Thyroid gland (tissue), 4 donors: ENCODE measurements around the gene ZC3H15. TPM values are rescaled to one million over a fixed set of nuclear protein-coding genes. Genes with fewer than 3 reads are reported as not detected.

Experiments used
- DNase-seq, 2 donors: peaks; one replicate each; pipeline ENCODE4 v3.0.0-alpha.2; 2019
- H3K27ac ChIP-seq, 3 donors: fragments of 200-600 bp; sonication (generic); 1 replicate in 2 of 3; 2 replicates in 1 of 3; pipeline ENCODE4 v1.5.1; 2016 to 2019; ENCODE audit warnings: mild to moderate bottlenecking in 1 of 3, moderate library complexity in 1 of 3
- H3K27me3 ChIP-seq: fragments of 200-600 bp; sonication (generic); one replicate; pipeline ENCODE4 v1.5.1; 2019
- H3K36me3 ChIP-seq, 2 donors: fragments of 200-600 bp; sonication (generic); one replicate each; pipeline ENCODE4 v1.5.1; 2016 to 2019
- H3K4me1 ChIP-seq, 2 donors: fragments of 200-600 bp; sonication (generic); one replicate each; pipeline ENCODE4 v1.5.1; 2017 to 2019
- H3K4me3 ChIP-seq, 3 donors: fragments of 200-600 bp; sonication (generic); replicated peaks in 1 of 3; 1 replicate in 2 of 3; 2 replicates in 1 of 3; pipeline ENCODE4 v1.5.1; 2016; ENCODE audit warnings: mild to moderate bottlenecking in 1 of 3
- H3K9me3 ChIP-seq: fragments of 200-600 bp; sonication (generic); one replicate; pipeline ENCODE4 v1.5.1; 2017
- POLR2A ChIP-seq, 2 donors: fragments of 450-650 bp; IDR thresholded peaks; one replicate each; pipeline ENCODE4 v1.6.1; 2017; ENCODE audit warnings: antibody characterized with exemption in 2 of 2, mild to moderate bottlenecking in 2 of 2, moderate library complexity in 1 of 2
- WGBS, 2 donors: methylation state at CpG; one replicate each; pipeline ENCODE4 v1.1.5; 2017; 5-methylcytosine and 5-hydroxymethylcytosine counted together
- intact Hi-C: fragments of 100-400 bp; cut with DNase I; formaldehyde crosslinking; loops from one replicate; pipeline ENCODE4 v1.15.1; 2023
- total RNA-seq, 4 donors: library from RNA; depleted of rRNA; stranded (reverse); fragments of >200 nt; gene quantifications; one replicate each; pipeline ENCODE4 v1.2.3, GENCODE V29; 2016
- TF ChIP-seq, protein P1 (sequence below), 6 experiments: fragments of 200-600 bp in 3 of 6; fragments of 450-650 bp in 3 of 6; sonication (generic) in 3 of 6; IDR thresholded peaks; one replicate each; pipeline ENCODE4 v1.5.1; 2016 to 2019; ENCODE audit warnings: antibody characterized with exemption in 6 of 6, mild to moderate bottlenecking in 2 of 6, inconsistent platforms in 1 of 6, moderate library complexity in 1 of 6

ZC3H15 gene
- total RNA-seq, 4 donors from 2014 or later, result 56.1 to 74.8 (median 67.5) TPM

DNA sequence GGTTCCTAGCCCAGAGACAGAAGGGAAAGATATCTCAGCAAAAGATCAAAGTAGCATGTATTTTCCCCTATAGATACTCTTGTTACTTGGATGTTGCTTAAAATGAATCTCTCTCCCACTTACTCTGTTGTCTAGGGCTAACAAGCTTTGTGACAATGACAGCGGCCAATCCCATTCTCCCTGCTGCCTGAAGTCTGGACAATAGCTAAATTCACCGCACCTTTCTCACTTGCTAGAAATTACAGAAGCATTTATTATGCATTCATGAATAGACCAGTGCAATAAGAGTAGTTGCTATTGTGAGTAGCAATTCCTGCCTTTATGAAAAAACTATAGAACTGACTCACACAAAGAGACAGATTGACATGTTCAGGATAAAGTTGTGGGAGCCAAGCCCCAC lies 42.2 kb upstream of the ZC3H15 start:
- TF ChIP-seq, protein P1, sequence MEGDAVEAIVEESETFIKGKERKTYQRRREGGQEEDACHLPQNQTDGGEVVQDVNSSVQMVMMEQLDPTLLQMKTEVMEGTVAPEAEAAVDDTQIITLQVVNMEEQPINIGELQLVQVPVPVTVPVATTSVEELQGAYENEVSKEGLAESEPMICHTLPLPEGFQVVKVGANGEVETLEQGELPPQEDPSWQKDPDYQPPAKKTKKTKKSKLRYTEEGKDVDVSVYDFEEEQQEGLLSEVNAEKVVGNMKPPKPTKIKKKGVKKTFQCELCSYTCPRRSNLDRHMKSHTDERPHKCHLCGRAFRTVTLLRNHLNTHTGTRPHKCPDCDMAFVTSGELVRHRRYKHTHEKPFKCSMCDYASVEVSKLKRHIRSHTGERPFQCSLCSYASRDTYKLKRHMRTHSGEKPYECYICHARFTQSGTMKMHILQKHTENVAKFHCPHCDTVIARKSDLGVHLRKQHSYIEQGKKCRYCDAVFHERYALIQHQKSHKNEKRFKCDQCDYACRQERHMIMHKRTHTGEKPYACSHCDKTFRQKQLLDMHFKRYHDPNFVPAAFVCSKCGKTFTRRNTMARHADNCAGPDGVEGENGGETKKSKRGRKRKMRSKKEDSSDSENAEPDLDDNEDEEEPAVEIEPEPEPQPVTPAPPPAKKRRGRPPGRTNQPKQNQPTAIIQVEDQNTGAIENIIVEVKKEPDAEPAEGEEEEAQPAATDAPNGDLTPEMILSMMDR (IDR thresholded peaks at IDR 0.05), result no peak
- no peak for TF ChIP-seq POLR2A (IDR thresholded peaks at IDR 0.05)
- DNase-seq, result no peak
- WGBS, 2 donors, result 95 to 98% methylated on average over 2 of the region's 2 CpGs
- no peak overlapping the region for H3K4me3 ChIP-seq
- H3K36me3 ChIP-seq, result no peaks in the 10 kb centered on the region
- no peaks in the 10 kb centered on the region for H3K4me1 ChIP-seq
- no peaks in the 10 kb centered on the region for H3K27me3 ChIP-seq
- intact Hi-C loops, result no loop called here
- no peaks in the 10 kb centered on the region for H3K9me3 ChIP-seq
- H3K27ac ChIP-seq, result no peak overlapping the region

DNA sequence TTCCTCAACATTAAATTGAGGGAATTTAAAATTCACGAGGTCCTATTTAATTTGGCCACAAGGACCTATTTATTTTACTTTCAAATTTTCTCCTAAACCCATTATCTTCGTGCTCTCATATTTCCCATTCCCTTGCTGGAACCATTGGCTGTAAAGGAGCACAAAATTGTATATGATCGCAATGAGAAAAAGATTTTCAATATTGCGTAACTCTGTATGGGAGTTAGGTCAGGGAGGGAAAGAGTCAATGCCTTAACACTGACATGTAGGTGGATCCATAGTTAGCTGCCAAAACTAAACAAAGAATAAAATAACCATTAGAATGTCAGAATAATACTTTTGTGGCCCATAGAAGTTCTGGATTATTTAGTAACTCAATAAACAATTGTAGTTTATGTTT lies 40.6 kb upstream of the ZC3H15 start:
- Histone ChIP-seq H3K4me1 (no peaks in the 10 kb centered on the region), H3K27me3 (no peaks in the 10 kb centered on the region), H3K36me3 (no peaks in the 10 kb centered on the region), H3K27ac (no peak overlapping the region), H3K4me3 (no peak overlapping the region), H3K9me3 (no peaks in the 10 kb centered on the region)
- WGBS, 2 donors, result 89 to 93% methylated on average over 4 of the region's 4 CpGs
- TF ChIP-seq, protein P1 (IDR thresholded peaks at IDR 0.05), result no peak
- TF ChIP-seq POLR2A (IDR thresholded peaks at IDR 0.05), result no peak
- intact Hi-C loops, result no loop called here
- no peak for DNase-seq

DNA sequence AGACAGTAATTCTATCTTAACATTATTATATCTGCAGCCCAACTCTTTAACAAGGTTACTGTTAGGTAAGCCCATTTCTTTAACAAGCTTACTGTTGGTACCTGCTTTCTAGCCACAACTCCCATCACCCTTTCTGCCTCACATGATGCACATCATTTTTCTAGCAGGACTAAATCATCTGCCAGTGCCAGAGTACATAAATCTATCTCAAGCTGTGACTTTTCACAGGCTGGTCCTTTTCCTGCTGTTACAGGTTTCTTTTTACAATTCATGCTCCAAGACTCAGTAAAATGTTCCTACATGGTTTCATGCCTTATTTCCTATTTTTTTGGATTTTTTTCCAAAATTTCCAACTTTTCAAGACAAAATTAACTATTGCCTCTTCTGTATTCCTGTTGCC lies 30.4 kb upstream of the ZC3H15 start:
- Histone ChIP-seq H3K27ac (no peak overlapping the region), H3K36me3 (peaks cover 0 to 3% of the 10 kb centered on the region in 2 donors), H3K27me3 (no peaks in the 10 kb centered on the region), H3K4me3 (no peak overlapping the region), H3K9me3 (no peaks in the 10 kb centered on the region), H3K4me1 (no peaks in the 10 kb centered on the region)
- no peak for DNase-seq
- no peak for TF ChIP-seq POLR2A (IDR thresholded peaks at IDR 0.05)
- TF ChIP-seq, protein P1 (IDR thresholded peaks at IDR 0.05), result no peak
- intact Hi-C loops, result no loop called here

DNA sequence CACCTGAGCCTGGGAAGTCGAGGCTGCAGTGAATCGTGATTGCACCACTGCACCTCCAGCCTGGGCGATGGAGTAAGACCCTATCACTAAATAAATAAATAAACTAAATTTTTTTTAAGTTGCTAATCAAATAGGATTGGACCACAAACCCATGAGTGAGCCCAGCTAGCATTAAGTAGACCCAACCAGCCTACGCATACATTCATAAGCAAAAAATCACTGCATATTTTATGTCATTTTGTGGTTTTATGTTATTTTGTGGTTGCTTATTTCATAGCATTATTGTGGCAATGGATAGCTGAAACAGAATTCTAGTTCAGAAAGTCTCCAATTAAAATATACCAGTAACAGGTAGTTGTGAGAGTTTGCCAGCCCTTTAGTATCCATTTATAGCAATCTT lies 29.1 kb upstream of the ZC3H15 start:
- DNase-seq, result no peak
- no peaks in the 10 kb centered on the region for H3K9me3 ChIP-seq

DNA sequence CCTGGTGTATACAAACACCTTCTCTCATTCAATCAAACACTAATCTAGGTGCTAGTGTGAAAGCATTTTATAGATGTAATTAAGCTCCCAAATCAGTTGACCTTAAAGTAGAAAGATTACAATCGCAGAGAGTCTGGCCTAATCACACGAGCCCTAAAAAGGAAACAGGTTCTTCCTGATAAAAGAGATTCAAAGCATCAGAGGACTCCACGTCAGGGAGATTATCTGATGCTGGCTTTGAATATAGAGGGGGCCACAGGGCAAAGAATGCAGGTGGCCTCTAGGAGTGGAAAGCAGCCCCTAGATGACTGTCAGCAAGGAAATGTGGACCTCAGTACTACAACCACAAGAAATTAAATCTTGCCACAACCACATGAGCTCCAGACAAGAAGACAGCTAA lies 28.2 kb upstream of the ZC3H15 start:
- Histone ChIP-seq H3K4me1 (no peaks in the 10 kb centered on the region), H3K9me3 (no peaks in the 10 kb centered on the region), H3K27me3 (no peaks in the 10 kb centered on the region), H3K36me3 (peaks cover 0 to 3% of the 10 kb centered on the region in 2 donors), H3K4me3 (no peak overlapping the region), H3K27ac (no peak overlapping the region)
- 63 to 65% methylated on average over 3 of the region's 3 CpGs for WGBS, 2 donors
- TF ChIP-seq, protein P1 (IDR thresholded peaks at IDR 0.05), result no peak
- no peak for TF ChIP-seq POLR2A (IDR thresholded peaks at IDR 0.05)
- DNase-seq, result no peak
- intact Hi-C loops, result no loop called here

More for the DNA sequence above, 29.1 kb upstream of the ZC3H15 start:
- no peaks in the 10 kb centered on the region for H3K27me3 ChIP-seq
- no peak for TF ChIP-seq POLR2A (IDR thresholded peaks at IDR 0.05)
- H3K27ac ChIP-seq, result no peak overlapping the region
- intact Hi-C loops, result no loop called here
- H3K4me3 ChIP-seq, result no peak overlapping the region
- 95 to 96% methylated on average over 4 of the region's 4 CpGs for WGBS, 2 donors
- H3K36me3 ChIP-seq, result peaks cover 0 to 3% of the 10 kb centered on the region in 2 donors
- no peaks in the 10 kb centered on the region for H3K4me1 ChIP-seq

DNA sequence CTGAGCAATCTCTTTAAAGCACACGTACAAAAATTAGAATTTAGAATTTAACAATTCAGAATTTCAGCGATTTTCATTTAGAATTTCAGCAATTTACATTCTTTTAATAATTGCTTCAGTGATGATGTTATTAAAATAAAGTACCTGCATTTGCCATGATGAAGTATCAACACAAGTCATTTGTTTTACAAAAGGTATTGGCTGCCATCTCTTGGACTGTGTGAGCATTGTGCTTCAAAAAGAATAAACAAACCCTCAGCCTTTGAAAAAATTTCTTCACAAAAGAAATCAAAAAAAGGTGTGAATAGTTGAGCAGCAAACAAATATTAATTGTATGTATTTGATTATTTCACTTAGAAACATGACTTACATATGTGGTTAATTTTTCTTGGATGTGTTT lies 27.1 kb upstream of the ZC3H15 start:
- no peaks in the 10 kb centered on the region for H3K27me3 ChIP-seq
- intact Hi-C loops, result no loop called here
- H3K4me1 ChIP-seq, result no peaks in the 10 kb centered on the region
- peaks cover 0 to 3% of the 10 kb centered on the region in 2 donors for H3K36me3 ChIP-seq
- TF ChIP-seq, protein P1 (IDR thresholded peaks at IDR 0.05), result peak in 2 of 6 experiments; percentile 23 to 25
- no peak for TF ChIP-seq POLR2A (IDR thresholded peaks at IDR 0.05)
- H3K9me3 ChIP-seq, result no peaks in the 10 kb centered on the region
- WGBS, 2 donors, result 82 to 86% methylated on average over 2 of the region's 2 CpGs
- H3K4me3 ChIP-seq, result no peak overlapping the region
- no peak overlapping the region for H3K27ac ChIP-seq
- DNase-seq, result no peak
